Astrocyte of the hippocampus (primary cell): ENCODE data around the gene CASP9.
"Not testable (repeated sequence)": the region's sequence is repeated elsewhere in the genome, so short reads cannot be mapped to it uniquely, and the experiment has no call there.

ENCODE experiments used
- DNase-seq: peaks from one replicate; pipeline ENCODE4 v3.0.0; 2011; ENCODE audit warnings: low read depth, low spot score

Gene CASP9

DNA sequence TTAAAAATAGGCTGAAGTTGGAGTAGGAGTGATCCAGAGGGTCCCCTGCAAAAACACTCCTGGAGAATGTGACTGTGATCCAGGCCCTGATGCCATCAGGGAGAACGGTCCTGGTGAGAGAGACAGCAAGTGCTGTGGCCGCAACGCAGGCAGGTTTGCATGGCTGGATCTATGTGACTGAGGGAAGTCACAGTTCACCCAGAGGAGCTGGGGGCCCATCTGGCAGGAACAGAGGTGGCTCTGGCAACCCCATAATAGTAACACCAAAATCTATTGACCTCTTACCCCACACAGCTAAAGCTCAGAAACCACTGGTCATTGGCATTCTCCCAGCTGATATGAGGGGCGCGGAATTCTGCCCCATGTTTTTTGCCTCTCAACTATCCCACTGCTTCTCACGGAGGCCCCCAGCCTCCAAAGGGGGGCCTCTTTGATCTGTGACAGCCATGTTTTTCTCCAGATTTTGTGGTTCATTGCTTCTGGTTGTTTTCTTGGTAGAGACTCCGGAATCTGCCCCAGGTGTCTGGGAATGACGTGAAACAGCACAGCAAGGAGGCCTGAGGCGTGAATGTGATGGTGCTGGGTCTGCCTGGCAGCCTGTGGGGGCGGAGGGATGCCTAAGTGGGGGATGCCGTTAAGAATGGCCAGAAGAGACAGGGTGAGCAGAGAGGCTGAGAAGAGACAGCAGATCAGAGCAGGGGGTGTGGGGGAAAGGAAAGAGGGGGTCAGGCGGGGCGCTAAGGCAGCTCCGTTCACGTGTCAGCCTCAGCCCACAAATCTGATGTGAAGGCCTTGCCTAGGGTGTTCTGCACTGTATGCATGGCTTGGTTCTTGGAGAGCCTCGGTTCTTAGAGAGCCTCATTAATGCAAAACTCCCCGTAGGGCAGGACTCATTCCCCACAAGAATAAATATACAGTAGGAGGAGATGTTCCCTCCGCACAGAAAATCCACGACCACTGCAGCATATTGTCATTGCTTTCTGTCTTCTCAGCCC lies 23.5 kb downstream of the CASP9 start:
- DNase-seq: no peak

DNA sequence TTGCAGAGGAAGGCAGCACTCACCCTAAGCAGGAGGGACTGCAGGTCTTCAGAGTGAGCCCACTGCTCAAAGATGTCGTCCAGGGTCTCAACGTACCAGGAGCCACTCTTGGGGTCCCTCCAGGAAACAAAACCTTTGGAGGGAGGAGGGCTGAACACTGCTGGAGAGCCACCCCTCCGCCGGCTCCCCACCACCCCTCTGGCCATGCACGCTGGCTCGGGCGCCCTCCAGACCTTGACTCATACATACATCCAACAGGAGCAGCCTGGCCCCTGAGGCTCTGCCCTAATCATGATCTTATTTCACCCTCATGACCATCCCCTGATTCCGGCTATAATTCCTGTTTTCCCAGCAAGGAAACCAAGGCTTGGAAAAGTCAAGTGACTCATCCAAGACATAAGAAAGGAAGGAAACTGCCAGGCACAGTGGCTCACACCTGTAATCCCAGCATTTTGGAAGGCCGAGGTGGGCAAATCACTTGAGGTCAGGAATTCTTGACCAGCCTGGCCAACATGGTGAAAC lies 30.1 kb downstream of the CASP9 start:
- DNase-seq: no peak

DNA sequence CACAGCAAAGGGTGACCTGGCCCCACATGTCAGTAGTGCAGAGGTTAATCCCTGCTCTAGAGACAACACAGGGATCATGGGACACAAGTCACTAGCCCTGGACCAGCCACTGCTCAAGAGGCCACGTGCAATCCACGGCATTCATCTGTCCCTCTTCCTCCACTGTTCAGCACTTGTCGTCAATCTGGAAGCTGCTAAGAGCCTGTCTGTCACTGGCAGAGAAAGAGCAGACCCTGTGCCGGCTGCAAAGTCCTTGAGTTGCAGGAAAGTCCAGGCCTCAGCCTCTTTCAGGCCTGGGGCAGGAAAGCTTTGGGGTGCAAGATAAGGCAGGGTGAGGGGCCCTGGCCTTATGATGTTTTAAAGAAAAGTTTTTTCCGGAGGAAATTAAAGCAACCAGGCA lies 31.4 kb downstream of the CASP9 start:
- DNase-seq: no peak

DNA sequence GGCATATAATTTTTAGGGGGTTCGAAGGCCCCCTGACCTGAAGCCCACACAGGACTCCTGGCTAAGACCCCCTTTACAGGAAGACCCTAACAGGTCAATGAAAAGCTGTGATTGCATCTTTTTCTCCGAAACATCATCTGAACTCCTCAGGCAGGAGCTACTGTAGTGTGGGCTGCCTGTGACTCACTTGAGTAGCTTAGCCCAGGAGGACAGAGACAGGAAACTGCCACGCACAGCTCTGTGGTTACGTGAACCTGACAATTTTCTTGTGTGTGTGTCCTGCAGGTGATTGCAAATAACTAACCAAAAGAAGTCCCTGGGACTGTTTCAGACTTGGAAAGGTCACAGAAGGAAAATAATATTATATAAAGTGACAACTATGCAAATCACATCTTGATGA lies 33.0 kb downstream of the CASP9 start:
- DNase-seq: peak; percentile 10

DNA sequence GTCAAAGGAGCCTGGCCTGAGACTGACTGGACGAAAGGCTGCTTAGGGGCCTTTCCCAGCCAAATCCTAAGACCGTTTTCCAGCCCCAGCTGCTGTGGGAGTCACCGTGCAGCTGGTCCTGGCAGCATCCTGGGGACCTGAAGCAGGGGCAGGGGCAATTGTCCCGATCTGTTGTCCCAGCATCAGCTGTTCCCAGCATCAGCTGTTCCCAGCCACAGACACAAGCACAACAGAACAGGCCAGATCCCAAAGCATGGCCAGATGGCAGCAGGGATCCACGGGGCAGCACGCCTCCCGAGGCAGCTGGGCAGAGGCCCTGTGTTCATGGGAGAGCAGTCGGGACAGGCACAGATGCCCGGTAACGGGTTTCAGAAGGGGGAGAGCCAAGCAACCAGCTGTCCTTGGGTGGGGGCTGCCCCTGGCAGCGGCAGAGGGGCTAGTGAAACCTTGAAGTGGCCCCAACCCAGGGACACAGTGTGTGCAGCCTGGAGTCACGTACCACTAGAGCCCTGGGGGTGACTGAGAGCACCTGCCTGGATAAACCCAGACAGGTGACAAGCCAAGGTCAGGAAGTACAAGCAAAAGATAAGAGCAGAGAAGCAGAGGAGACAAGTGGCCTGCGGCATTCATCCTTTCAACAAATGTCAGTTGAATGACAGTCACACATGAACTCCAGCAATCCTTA lies 34.8 kb downstream of the CASP9 start:
- no peak for DNase-seq

DNA sequence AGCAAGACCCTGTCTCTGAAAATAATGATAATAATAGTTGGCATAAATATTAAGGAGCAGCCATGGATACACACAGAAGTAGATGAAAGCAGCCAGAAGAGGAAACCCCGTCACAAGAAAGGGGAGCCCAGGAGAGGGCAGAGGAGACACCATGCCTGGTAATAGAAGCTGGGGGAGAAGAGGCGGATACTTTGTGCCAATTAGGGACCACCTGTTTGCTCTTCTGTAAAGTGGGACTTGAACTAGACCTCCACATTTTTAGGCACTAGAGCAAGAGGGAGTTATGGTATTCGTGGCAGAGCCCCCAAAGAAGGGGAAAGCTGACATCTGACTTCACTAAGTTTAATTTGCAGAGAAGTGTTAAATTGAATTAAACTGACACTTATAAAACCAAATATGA lies 35.6 kb downstream of the CASP9 start:
- DNase-seq: no peak

DNA sequence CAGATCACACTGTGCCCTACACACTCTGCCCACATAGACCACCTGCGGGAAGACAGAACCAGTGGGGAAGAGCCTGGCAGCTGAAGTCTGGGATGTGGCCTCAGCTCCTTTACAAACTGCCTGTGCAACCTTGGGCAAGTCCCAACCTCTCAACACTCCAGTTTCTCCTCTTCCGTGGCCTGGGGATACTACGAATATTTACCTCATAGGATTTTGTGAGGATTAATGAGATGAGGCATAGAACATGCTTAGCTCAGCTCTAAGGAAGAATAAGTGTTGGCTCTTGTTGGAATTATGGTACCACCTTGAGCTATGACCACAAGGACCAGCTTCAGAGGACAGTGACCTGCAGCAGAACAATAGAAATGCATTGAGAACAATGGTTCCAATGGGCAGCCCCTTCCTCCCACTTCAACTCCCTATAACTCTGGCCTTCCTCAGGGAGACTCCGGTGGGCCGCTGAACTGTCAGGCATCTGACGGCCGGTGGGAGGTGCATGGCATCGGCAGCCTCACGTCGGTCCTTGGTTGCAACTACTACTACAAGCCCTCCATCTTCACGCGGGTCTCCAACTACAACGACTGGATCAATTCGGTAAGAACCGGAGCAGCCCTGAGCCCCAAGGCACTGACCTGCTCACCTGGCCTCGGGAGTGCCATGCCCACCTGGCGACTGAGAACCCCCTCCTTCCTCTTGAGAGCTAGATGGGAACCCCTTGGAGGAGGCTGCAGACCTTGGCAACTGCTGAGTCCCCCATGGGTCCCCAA lies 37.0 kb downstream of the CASP9 start:
- DNase-seq: not testable (repeated sequence)

DNA sequence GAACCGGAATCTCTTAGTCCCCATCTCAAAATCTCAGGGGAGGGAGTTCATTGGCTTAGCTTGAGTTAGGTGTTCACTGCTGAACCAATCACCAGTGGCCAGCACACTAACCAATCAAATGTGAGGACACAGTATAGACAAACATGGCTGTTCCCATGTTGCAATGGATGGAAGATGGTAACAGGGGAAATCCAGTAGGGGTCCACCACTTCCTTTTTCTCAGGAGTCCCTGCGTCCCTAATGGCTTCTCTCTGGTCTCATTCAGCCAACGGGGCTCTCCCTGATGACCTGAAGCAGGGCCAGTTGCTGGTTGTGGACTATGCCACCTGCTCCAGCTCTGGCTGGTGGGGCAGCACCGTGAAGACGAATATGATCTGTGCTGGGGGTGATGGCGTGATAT lies 38.4 kb downstream of the CASP9 start:
- no peak for DNase-seq

DNA sequence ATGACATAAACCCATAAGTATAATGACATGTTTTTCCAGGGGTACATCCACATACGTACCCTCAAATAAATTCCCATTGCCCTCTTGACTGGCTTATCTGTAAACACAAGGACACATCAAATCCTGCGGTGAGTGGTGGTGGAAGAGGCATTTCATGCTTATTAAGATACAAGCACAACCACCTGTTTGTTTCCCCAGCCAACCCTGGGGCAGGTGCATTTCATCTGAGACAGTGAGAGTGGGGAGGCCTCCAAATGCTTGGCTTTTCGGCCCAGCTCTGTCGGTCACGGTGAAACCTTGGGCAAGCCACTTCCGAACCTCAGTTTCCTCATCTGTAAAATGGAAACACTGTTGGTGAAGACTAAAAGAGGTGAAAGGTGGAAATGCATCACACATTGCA lies 39.6 kb downstream of the CASP9 start:
- DNase-seq: not testable (repeated sequence)

DNA sequence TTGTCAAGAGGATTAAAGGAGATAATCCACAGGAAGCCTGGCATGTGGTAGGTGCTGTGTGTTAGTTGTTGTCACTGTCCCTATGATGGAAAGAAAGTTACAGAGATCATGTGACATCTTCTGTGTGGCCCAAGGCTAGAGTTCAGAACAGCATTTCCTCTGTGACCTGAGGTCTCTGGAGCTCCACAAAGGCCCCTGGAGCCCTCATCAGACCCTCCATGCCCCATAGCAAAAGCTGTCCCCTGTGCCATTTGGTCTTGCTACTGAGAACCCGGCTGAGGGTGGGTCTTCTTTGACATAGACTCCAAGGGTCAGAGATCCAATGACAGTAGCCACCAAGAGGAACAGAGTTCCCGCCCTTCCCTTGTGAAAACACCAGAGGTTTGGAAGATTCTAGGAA lies 40.0 kb downstream of the CASP9 start:
- DNase-seq: no peak

DNA sequence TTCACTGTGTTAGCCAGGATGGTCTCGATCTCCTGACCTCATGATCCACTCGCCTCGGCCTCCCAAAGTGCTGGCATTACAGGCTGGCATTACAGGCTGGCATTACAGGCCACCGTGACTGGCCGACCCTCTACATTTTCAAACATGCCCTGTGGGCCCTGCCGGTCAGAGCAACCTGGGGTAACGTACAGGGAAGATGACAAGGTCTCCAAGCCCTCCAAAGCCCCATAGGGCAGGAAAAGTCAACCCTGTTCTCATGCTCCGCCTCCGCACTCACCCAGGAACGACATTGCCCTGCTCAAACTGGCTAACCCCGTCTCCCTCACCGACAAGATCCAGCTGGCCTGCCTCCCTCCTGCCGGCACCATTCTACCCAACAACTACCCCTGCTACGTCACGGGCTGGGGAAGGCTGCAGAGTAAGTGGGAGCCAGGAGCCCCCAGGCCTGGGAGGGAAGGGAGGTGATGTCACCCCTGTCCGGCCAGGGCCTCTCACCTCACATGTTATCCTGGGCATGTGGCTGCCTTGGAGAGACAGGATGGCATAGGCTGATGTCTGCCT lies 41.0 kb downstream of the CASP9 start:
- DNase-seq: not testable (repeated sequence)

DNA sequence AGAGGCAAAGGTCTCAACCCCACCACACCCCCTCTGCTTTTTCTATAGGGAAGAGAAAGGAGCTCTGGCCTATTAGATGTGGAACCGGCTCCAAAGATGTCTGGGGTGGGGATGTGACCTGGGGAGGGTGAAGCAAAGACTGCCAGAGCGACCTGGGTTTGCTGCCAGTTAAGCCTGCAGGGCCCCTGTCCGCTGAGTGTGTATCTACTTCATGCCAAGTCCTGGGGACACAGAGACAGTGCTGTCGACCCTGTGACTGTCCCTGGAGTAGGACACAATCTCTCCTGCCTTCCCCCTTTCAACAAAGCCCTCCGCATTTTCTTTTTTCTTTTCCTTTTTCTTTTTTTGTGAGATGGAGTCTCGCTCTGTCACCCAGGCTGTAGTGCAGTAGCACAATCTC lies 41.6 kb downstream of the CASP9 start:
- DNase-seq: not testable (repeated sequence)

DNA sequence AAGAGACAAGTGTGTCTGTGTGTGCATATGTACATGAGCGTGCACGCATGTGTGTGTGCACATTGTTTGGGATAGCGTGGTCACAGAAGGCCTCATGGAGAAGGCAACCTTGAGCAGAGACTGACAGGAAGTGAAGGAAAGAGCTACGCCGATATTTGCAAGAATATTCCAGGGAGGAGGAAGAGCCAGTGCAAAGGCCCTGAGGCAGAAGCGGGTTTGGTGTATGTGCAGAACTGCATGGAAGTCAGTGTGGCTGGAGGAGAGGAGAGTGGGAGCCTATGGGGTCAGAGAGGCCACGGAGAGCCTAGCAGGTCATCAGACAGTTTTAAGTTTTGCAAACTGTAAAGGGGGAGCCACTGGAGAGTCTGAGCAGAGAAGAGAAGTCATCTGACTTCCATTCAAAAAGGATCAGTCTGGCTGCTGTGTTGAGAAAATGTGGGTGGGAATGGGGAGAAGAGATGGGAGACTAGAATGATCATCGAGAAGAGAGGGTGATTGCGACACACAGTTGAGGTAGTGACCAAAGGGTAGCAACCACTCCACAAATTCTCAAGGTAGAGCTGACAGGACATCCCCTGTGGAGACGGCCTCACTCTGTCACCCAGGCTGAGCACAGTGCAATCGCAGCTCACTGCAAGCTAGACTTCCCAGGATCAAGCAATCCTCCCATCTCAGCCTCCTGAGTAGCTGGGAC lies 44.2 kb downstream of the CASP9 start:
- DNase-seq: no peak

DNA sequence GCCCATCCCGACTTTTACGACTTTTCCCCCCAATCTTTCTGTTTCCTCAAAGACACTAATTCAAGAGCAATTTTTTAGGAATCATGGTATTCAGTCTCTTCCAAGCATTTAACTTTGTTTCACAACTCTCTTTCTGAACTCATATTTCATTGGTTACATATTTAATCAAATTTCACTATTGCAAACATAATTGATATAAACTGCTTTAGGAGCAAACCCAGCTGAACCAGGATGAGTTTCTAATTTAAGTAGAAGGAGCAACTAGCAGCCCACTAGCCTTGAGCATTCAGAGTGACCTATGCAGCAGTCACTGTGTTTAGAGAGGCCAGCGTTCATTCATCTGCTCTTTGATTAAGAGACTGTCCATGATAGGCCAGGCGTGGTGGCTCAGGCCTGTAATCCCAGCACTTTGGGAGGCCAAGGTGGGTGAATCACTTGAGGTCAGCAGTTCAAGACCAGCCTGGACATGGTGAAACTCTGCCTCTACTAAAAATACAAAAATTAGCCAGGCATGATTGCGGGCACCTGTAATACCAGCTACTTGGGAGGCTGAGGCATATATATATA lies 46.3 kb downstream of the CASP9 start:
- DNase-seq: no peak

DNA sequence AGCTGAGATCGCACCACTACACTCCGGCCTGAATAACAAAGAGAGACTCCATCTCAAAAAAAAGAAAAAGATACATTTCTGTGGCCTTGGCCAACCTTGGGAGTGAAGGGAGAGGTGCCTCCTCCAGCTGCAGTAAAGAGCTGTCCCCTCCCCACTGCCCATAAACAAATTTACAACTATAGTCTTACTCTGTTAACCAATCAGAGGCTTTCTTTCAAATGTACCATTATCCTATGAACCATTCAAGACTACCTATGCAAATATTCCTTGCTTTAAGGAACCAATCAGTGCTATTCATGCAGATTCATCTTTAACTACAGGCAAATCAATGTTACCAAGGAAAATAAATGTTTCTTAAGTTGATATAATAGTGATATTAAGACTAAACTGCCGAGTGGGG lies 47.1 kb downstream of the CASP9 start:
- DNase-seq: no peak

DNA sequence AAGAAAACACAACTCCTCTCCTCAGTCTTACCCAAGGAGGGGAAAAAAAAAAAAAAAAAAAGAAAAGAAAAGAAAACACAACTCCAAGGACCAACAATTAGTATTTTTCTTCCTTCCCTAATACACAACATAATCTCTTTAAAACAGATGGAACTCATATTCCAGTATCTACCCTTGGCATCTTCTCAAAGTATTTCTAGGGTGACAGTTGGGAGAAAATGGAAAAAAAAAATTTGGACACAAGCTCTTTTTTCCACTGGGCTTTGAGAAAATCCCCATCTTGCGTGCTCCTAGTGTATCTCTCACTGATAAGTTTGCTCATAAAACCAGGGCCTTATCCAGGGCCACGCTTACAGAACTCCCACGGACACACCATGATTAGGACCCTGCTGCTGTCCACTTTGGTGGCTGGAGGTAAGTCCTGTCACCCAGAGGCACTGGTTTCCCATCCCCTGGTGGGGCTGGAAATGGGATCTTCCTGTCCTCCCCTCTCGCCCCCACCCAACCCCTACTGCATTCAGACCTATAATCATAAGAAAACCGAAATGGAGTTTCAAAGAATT lies 48.2 kb downstream of the CASP9 start, which contains the start of gene CELA2B:
Gene CELA2B (plus strand): TSS at position 353 of the 563 bp plus-strand sequence. CDS start 22 bp downstream, at position 375.
- DNase-seq: no peak

DNA sequence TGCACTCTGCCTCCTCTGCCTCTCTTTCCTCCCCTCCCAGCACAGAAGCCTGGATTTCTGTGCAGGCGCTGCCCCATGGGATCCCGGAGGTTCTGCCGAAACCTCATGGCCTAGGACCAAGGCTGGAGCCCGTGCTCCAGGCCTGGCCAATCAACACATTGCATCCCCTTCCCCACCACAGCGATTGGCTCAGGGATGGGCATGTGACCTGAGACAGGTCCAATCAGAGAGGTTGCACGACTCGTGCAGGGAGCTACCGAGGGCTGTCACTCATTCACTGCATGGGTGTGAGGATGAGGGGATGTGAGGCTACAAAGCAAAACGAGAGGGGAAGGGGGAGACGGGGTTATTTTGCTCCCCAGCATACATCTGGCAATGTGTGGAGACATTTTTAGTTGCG lies 51.4 kb downstream of the CASP9 start:
- no peak for DNase-seq

DNA sequence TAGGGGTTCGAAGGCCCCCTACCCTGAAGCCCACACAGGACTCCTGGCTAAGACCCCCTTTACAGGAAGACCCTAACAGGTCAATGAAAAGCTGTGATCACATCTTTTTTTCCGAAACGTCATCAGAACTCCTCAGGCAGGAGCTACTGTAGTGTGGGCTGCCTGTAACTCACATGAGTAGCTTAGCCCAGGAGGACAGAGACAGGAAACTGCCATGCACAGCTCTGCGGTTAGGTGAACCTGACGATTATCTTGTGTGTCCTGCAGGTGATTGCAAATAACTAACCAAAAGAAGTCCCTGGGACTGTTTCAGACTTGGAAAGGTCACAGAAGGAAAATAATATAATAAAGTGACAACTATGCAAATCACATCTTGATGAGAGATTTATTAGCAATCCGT lies 52.3 kb downstream of the CASP9 start:
- DNase-seq: not testable (repeated sequence)

DNA sequence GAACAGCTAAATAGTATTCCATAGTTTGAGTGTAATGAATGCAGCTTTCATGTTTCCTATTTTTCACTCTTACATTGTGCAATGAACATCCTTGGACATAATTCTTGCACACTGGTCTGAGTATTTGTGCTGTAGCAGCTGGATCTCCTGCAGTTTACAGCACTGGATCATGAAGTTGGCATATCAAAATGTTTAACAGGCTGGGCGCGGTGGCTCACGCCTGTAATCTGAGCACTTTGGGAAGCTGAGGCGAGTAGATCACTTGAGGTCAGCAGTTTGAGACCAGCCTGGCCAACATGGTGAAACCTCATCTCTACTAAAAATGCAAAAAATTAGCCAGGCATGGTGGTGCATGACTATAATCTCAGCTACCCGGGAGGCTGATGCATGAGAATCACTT lies 52.9 kb downstream of the CASP9 start:
- DNase-seq: not testable (repeated sequence)

DNA sequence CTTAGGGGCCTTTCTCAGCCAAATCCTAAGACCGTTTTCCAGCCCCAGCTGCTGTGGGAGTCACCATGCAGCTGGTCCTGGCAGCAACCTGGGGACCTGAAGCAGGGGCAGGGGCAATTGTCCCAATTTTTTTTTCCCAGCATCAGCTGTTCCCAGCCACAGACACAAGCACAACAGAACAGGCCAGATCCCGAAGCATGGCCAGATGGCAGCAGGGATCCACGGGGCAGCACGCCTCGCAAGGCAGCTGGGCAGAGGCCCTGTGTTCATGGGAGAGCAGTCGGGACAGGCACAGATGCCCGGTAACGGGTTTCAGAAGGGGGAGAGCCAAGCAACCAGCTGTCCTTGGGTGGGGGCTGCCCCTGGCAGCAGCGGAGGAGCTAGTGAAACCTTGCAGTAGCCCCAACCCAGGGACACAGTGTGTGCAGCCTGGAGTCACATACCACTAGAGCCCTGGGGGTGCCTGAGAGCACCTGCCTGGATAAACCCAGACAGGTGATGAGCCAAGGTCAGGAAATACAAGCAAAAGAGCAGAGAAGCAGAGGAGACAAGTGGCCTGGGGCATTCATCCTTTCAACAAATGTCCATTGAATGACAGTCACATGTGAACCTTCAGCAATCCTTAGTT lies 54.1 kb downstream of the CASP9 start:
- DNase-seq: not testable (repeated sequence)
